Activated CD8-positive, alpha-beta memory T cell treated with anti-CD3 and anti-CD28 coated beads, Interleukin-2, amount 50 U/mL, for 48 hours (primary cell): ENCODE results near the gene APOM.

ENCODE experiments used
- DNase-seq: peaks from one replicate; pipeline ENCODE4 v3.0.0-alpha.2; 2020

Gene APOM

DNA sequence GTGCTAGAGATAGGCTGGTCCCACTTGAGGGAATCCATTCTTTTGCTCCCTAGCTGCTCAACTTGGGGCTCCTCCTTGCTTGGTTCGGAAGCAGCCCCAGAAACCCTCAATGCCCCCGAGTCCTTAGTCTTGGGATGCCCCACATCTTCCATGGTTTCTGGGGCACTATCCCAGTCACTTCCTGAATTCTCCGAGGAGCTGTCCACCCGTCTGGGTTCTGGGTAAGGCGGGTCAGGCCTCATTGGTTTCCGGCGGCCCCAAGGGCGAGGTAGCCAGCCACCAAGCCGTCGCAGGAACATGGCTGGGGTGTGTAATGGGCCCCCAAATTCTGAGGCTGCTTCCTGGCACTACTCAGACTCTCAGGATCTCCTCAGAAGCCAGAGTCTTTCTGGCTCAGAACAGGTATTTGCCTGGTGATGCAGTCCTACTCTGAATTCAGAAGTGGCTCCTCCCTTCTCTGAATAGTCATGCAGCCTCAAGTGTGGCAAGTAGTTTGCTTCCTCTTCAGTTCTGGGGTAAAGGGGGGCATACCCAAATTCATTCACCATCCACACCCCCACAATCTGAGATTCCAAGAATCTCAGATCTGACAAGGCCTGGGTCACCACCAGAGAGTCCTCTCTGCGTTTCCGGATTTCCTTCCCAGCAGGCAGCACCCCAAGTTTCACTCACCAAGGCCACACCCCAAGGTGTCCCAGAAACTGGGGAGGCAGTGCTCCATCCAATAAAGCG is 4.1 kb downstream of the APOM start:
- peak; percentile 75 for DNase-seq

- peak; percentile 88 for DNase-seq
These were observed 4.9 kb downstream of the APOM start, which contains the start of gene C6orf47 for GRCh38 chr6:31660381-31661261. Gene C6orf47, minus strand, starts transcription at chr6:31660778. Its CDS starts 831 bp downstream, at chr6:31659947.

DNA sequence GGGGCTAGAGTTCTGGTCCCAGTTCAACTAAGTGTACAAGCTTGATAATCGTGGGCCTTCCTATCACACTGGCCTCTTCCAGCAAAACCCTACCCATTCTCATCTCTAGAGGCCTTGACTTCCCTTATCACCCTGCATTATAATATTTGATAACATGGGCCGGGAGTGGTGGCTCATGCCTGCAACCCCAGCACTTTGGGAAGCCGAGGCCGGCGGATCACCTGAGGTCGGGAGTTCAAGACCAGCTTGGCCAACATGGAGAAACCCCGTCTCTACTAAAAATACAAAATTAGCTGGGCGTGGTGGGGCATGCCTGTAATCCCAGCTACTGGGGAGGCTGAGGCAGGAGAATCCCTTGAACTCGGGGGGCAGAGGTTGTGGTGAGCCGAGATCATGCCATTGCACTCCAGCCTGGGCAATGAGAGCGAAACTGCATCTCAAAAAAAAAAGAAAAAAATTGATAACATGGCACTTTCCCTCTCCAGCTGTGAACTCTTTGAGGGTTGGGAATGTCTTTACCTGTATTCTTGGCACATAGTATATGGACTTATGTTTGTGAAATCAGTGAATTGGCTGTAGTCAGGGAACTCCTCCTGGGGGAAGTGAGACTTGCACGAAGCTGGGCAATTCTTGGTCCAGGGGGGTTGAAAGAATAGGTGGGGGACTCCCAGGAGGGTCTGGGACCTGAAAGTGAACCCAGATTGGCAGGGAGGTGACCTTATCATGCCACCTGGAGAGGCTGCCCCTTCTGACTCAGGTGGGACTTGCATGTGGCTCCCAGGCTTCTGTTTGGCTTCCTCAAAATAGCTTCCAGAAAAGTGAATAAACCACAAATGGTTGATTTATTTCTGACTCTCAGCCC is 5.8 kb downstream of the APOM start:
- DNase-seq = no peak

- DNase-seq = no peak
These were observed 6.5 kb downstream of the APOM start for GRCh38 chr6:31662124-31662723.

GRCh38 chr6:31663126-31663960 is 7.6 kb downstream of the APOM start:
- DNase-seq = no peak

DNA sequence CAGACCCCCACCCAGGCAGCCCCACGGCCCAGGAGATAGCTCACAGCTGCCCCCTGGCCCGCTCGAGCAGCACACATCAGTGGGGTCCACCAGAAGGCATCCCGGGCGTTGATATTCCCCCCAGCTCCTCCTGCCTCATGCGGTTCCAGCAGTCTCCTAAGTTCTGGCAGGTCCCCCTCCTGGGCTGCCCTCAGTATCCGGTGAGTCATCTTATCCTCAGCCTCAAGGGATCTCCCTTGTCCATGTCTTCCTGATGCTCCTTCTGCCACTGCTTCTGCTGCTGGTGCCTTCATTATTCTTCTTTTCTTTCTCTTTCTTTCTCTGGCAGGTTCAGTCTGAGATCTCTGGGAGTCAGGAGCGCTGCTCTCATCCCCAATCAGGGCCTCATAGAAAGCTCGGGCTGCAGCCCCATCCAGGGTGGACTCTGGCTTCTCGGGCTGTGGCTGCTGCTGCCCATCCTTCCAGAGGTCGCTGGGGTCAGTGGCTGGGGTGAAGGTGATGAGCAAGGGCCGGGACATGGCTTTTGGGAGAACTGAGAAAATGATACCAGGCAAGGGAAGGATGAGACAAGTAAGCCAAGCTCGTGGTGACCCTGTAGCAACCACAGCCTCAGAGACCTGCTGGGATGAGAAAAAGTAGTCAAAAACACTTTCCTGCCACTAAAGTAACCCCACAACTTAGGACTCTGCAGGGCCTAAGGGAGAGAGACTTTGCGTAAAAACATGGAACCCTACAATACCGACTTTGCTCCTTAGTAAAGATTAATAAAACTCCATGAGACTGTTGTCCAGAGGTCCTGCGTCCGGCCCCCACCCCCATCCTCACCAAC is 8.5 kb downstream of the APOM start:
- peak; percentile 63 for DNase-seq

GRCh38 chr6:31664790-31665500 is 9.3 kb downstream of the APOM start, which contains the start of gene GPANK1:
Gene GPANK1, minus strand, starts transcription at chr6:31664997. Its CDS starts 519 bp downstream, at chr6:31664478.
- DNase-seq = peak; percentile 92

DNA sequence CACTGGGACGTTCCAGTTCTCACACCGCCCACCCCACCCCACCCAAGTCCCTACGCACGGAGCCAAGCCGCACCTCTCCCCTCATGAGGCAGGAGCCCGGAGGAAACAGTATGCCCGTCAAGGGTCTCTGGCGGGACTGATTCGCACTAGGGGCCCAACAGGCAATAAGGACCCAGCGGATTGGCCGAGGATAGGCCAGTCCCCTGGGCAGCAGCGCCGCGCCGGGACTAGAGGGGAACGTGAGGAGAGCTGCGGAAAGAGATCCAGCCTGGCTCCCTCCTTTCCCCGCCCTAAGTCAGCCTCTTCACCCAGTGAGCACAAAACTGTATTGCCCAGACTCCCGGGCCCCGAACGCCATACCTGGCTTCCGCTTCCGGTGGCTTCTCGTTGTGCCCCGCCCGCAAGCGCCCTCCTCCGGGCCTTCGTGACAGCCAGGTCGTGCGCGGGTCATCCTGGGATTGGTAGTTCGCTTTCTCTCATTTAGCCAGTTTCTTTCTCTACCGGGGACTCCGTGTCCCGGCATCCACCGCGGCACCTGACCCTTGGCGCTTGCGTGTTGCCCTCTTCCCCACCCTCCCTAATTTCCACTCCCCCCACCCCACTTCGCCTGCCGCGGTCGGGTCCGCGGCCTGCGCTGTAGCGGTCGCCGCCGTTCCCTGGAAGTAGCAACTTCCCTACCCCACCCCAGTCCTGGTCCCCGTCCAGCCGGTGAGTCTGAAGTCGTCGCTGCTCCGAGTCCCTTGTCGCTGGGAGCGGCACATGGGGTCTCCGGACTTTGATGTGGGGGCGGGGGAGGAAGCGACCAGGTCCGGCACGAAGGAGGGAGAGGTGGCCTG is 10.0 kb downstream of the APOM start, which contains the start of gene CSNK2B:
CSNK2B (plus strand) TSS at position 580 of the 836 bp plus-strand sequence. CDS start 752 bp downstream, outside the sequence.
- DNase-seq = peak; percentile 97

GRCh38 chr6:31666337-31666965 is 10.8 kb downstream of the APOM start:
- DNase-seq = peak; percentile 60

DNA sequence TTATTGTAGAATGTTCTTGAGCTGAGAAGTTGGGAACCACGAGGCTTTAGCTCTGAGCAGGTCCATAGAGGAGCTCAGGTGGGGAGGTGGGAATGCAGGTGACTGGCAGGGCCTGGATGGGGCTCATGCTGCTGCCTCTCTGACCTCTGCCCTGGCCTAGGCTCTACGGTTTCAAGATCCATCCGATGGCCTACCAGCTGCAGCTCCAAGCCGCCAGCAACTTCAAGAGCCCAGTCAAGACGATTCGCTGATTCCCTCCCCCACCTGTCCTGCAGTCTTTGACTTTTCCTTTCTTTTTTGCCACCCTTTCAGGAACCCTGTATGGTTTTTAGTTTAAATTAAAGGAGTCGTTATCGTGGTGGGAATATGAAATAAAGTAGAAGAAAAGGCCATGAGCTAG is 14.0 kb downstream of the APOM start, which contains the start of gene LY6G5B:
LY6G5B (plus strand) TSS at position 301 of the 400 bp plus-strand sequence. CDS start 975 bp downstream, outside the sequence.
- no peak for DNase-seq

- DNase-seq = no peak
These were observed 20.7 kb downstream of the APOM start for GRCh38 chr6:31676322-31676903.

GRCh38 chr6:31676904-31677303 is 21.2 kb downstream of the APOM start:
- no peak for DNase-seq

DNA sequence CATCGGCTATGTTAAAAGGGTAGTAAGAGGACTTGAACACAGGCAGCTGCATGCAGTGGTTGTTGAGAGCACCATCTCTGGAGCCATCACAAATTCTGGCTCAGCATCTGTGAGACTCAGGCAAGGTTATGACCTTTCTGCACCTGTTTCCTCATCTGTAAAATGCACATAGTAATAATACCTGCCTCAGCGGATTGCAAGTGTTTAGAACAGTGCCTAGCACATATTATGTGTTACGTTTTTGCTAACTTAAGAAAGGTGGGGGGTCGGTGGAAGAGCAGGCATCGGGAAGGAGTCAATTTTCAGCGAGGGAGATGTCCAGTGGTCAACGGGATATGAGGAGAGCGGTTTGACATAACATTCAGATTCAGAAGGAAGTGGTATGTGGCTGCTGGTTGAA is 22.3 kb downstream of the APOM start:
- DNase-seq = no peak

DNA sequence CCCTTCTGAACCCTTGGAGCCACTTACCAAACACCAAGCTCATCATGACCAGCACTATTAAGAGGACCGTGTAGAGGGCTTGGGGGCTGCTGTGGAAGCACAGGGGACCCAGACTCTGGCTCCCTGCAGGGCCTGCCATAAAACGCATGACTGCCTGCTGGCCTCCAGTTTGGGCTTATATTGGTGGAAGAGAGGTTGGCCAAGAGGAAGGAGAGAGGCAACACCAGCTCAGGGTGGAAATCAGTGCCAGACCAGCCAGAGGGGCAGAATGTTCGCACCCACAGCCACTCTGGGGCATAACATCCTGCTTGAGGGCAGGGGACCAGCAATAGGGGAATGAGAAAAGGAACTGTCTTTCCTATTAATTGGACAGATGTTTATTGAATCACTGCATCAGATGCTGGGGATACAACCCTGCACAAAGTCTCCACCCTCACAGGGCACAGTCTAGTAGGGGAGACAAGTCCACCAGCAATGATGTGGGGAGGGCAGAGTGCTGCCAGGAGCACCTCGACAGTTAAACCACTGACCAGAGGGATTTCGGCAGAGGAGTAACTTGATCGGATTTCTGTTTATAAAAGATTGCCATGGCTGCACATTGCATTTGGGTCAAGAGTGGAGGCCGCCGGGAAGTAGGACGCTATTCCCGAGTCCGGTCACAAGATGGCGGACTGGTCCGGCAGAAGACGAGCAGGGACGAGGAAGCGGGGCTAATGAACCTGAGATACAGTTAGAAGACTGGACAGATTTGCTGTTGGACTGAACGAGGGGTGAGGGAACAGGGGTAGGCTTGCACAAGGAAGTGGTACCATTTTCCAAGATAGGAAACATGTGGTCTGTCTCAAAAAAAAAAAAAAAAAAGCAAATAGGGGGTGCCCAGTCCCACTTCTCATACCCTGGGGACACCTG is 24.8 kb downstream of the APOM start, which contains the start of gene LY6G5C:
LY6G5C (minus strand) TSS at position 842 of the 909 bp plus-strand sequence; CDS start at position 148, 694 bp downstream.
- peak; percentile 77 for DNase-seq

GRCh38 chr6:31681135-31681671 is 25.5 kb downstream of the APOM start:
- DNase-seq = peak; percentile 76

- DNase-seq = no peak
These were observed 27.9 kb downstream of the APOM start for GRCh38 chr6:31683591-31683990.
